ENCODE results near the gene GRID1.

GRCh38 chr10:86339226-86339865 is 27.2 kb downstream of the GRID1 start:
- TF ChIP-seq CTCF (IDR thresholded peaks at IDR 0.05; ENCODE audit: low read length), result no peak
- TF ChIP-seq EZH2 (IDR thresholded peaks at IDR 0.05; ENCODE audit: borderline replicate concordance, low read length), result no peak
